Neural crest cell (in vitro differentiated cells): ENCODE measurements around the gene PLXNB1. TPM values are rescaled to one million over a fixed set of nuclear protein-coding genes. Genes with fewer than 3 reads are reported as not detected.

Experiments used
- DNase-seq: peaks from one replicate; pipeline ENCODE4 v3.0.0; 2021; ENCODE audit warnings: low read depth, mixed read lengths, low spot score
- H3K27ac Mint-ChIP-seq: one replicate; pipeline ENCODE4 v1.8.0; 2021; ENCODE audit warnings: mild to moderate bottlenecking, mixed read lengths; ENCODE audit not compliant: unreplicated experiment
- H3K27me3 Mint-ChIP-seq: 2 replicates; pipeline ENCODE4 v1.8.0; 2021; ENCODE audit warnings: low read depth, mild to moderate bottlenecking, mixed read lengths
- H3K36me3 Mint-ChIP-seq: 2 replicates; pipeline ENCODE4 v1.8.0; 2021; ENCODE audit warnings: low read depth, mild to moderate bottlenecking, mixed read lengths
- H3K4me1 Mint-ChIP-seq: 2 replicates; pipeline ENCODE4 v1.8.0; 2021; ENCODE audit warnings: mixed read lengths
- H3K4me3 Mint-ChIP-seq: one replicate; pipeline ENCODE4 v1.8.0; 2021; ENCODE audit warnings: mild to moderate bottlenecking, mixed read lengths
- H3K9me3 Mint-ChIP-seq: 2 replicates; pipeline ENCODE4 v1.8.0; 2021; ENCODE audit warnings: mixed read lengths
- CTCF ChIP-seq: fragments of 200-600 bp; sonication (generic); conservative IDR thresholded peaks from 2 replicates; pipeline ENCODE4 v1.5.0; 2021; ENCODE audit warnings: antibody characterized with exemption, mild to moderate bottlenecking
- total RNA-seq: library from RNA; stranded (reverse); gene quantifications from 2 replicates; pipeline ENCODE4 v1.2.1, GENCODE V29; 2021

The PLXNB1 gene
- total RNA-seq, 1 donor from 2014 or later: 180 TPM

DNA sequence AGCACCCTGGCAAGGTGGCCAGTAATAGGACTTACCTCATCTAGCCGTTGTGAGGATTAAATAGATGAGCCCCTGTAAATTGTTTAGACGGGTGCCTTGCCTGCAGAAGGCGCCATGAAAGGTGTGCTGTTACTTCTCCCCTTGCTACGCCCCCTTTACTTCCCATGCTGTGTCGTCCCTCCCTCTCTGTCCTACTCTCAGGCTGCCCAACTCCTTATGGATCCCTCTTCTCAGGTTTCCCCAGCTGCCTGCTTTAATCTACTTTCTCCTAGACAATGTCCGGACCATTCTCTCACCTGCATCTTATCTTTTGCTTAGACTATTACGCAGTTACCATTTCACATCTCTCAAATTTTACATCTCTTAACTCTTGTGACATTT lies 59.6 kb downstream of the PLXNB1 start:
- Mint-ChIP-seq H3K27ac (no peak overlapping the region), H3K36me3 (no peaks in the 10 kb centered on the region), H3K4me3 (no peak overlapping the region), H3K27me3 (peaks cover 3% of the 10 kb centered on the region), H3K9me3 (peaks cover 3% of the 10 kb centered on the region), H3K4me1 (peaks cover 8% of the 10 kb centered on the region)
- no peak for DNase-seq
- no peak for TF ChIP-seq CTCF

- Mint-ChIP-seq H3K4me3 (no peak overlapping the region), H3K4me1 (peaks cover 8% of the 10 kb centered on the region), H3K27ac (peak overlapping the region; percentile 3), H3K36me3 (no peaks in the 10 kb centered on the region), H3K27me3 (peaks cover 3% of the 10 kb centered on the region), H3K9me3 (peaks cover 3% of the 10 kb centered on the region)
- no peak for TF ChIP-seq CTCF
- no peak for DNase-seq
Measured at GRCh38 chr3:48369693-48370332, 60.1 kb downstream of the PLXNB1 start.

GRCh38 chr3:48367201-48367600 lies 62.7 kb downstream of the PLXNB1 start:
- Mint-ChIP-seq H3K27me3 (peaks cover 5% of the 10 kb centered on the region), H3K27ac (no peak overlapping the region), H3K36me3 (peaks cover 2% of the 10 kb centered on the region), H3K4me3 (no peak overlapping the region), H3K9me3 (peaks cover 8% of the 10 kb centered on the region), H3K4me1 (peaks cover 8% of the 10 kb centered on the region)
- DNase-seq: no peak
- no peak for TF ChIP-seq CTCF

- Mint-ChIP-seq H3K4me3 (no peak overlapping the region), H3K27me3 (peaks cover 13% of the 10 kb centered on the region), H3K9me3 (peaks cover 17% of the 10 kb centered on the region), H3K4me1 (peaks cover 5% of the 10 kb centered on the region), H3K27ac (no peak overlapping the region), H3K36me3 (peaks cover 5% of the 10 kb centered on the region)
- DNase-seq: no peak
- TF ChIP-seq CTCF: no peak
Measured at GRCh38 chr3:48364840-48365239, 65.0 kb downstream of the PLXNB1 start.

DNA sequence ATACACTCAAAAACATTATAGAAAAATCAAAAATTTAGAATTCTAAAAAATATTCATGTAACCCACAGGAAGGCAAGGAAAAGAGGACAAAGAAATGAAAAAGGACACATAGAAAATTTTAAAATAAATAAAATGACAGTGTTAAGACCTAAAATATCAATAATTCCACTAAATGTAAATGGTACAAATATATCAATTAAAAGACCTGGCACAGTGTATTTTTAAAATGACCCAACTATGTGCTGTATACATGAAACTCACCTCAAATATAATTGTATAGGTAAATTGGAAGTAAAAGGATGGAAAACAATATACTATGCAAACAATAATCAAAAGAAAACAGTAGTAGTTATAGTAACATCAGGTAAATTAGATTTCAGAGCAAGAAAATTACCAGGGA lies 68.0 kb downstream of the PLXNB1 start:
- H3K27me3 Mint-ChIP-seq: peaks cover 16% of the 10 kb centered on the region
- no peak overlapping the region for H3K4me3 Mint-ChIP-seq
- no peak overlapping the region for H3K27ac Mint-ChIP-seq
- peaks cover 5% of the 10 kb centered on the region for H3K36me3 Mint-ChIP-seq
- peaks cover 17% of the 10 kb centered on the region for H3K9me3 Mint-ChIP-seq
- no peaks in the 10 kb centered on the region for H3K4me1 Mint-ChIP-seq
- DNase-seq: no peak
- TF ChIP-seq CTCF: no peak
